AG04449 (cell line): ENCODE results near the gene BCAR1.
"Not testable (repeated sequence)": the region's sequence is repeated elsewhere in the genome, so short reads cannot be mapped to it uniquely, and the experiment has no call there.

Experiments used
- CTCF ChIA-PET: fragments of 350-600 bp; formaldehyde crosslinking; extraction: SDS; loops from one replicate; lab custom pipeline; 2021; ENCODE audit warnings: antibody characterized with exemption; lab: Yijun Ruan, JAX
- POLR2A ChIA-PET: fragments of 400-600, 350-600 bp; formaldehyde crosslinking; extraction: SDS; loops from one replicate; lab custom pipeline; 2020; ENCODE audit warnings: antibody characterized with exemption, inconsistent platforms; lab: Yijun Ruan, JAX
- DNase-seq: peaks from one replicate; pipeline ENCODE4 v3.0.0-alpha.2; 2010; ENCODE audit warnings: low read depth, low spot score
- H3K4me3 ChIP-seq: 2 replicates; pipeline ENCODE4 v1.5.1; 2011; ENCODE audit warnings: low read depth, mild to moderate bottlenecking, control low read depth, low read length
- CTCF ChIP-seq: IDR thresholded peaks from one replicate; pipeline ENCODE4 v1.5.1; 2011; ENCODE audit warnings: mild to moderate bottlenecking, moderate library complexity, low read length, control low read depth, inconsistent platforms; ENCODE audit not compliant: insufficient read depth; ENCODE audit errors: missing control alignments

Gene BCAR1

DNA sequence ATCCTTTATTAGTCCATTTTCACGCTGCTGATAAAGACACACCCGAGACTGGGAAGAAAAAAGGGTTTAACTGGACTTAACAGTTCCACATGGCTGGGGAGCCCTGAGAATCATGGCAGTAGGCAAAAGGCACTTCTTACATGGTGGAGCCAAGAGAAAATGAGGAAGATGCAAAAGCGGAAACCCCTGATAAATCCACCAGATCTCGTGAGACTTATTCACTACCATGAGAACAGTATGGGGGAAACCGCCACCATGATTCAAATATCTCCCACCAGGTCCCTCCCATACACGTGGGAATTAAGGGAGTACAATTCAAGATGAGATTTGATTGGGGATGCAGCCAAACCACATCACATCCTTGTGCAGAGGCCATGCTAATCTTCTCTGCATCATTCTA, 35.0 kb upstream of the BCAR1 start:
- DNase-seq: no peak
- no peak overlapping the region for H3K4me3 ChIP-seq
- no peak for TF ChIP-seq CTCF
- CTCF ChIA-PET: no interaction called here
- POLR2A ChIA-PET: no interaction called here

DNA sequence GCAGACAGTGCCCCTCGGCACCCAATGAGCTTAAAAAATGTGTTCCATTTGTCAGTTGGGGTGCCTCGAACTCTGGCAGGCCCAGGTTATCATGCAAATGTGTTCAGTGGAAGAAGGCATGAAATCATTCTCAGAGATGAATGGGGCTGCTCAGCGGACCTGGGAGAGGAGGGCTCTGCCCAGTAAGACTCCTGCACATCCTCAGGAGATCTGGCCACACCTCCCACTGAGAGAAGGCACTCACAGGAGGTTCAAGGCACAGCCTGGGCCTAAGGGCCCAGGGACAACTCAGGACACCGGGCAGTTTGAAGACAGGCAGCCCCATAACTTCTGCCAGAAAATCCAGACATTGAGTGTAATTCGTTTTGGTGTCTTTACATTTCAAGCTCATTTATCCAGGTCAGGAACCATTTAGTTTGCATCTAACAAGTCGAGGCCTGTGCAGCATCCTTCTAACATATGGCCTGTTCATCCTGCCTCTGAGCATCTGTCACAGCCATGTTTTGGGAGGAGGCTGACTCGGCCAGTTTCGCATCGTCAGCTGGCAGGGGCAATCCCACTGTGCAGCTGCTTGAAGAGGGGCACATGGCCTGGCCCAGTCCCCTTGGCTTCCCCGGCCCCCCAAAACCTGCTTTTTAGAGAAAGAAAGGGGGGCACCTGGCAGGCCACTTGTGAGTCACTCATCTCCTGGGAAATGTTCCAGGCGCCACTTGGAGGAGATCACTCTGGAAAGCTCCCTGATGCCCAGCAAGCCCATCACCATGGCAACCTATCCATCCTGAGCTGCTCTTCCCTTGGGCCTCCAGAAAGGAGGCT, 31.2 kb upstream of the BCAR1 start:
- CTCF ChIA-PET: interaction anchor here (0.8 to 2.3 kb wide), 3 partner anchors 11 to 48 kb away, joined by 3 to 7 read pairs (median 6); no protein-coding TSS in a partner anchor

DNA sequence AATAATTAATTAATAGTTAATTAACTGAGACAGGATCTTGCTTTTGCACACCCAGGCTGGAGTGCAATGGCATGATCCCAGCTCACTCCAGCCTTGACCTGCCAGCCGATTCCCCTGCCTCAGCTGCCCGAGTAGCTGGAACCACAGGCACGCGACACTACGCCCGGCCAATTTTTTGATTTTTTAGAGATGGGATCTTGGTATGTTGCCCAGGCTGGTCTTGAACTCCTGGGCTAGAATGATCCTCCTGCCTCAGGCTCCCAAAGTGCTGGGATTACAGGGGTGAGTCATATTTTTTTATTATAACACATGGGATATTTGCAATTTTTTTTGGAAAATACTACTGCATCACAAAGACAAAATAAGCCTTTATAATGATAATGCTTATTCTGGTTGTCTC, 30.4 kb upstream of the BCAR1 start:
- no peak overlapping the region for H3K4me3 ChIP-seq
- ChIA-PET CTCF (interaction anchor here (1.0 to 2.1 kb wide), 2 partner anchors 9 to 48 kb away, joined by 3 to 8 read pairs; no protein-coding TSS in a partner anchor), POLR2A (interaction anchor here (0.7 kb wide), 1 partner anchor 13 kb away, joined by 3 read pairs; no protein-coding TSS in a partner anchor)
- TF ChIP-seq CTCF: no peak
- DNase-seq: no peak

More for the DNA sequence above, 31.2 kb upstream of the BCAR1 start:
- POLR2A ChIA-PET: interaction anchor here (0.6 to 1.3 kb wide), 2 partner anchors 16 to 147 kb away, joined by 3 read pairs; no protein-coding TSS in a partner anchor
- H3K4me3 ChIP-seq: no peak overlapping the region
- no peak for DNase-seq
- no peak for TF ChIP-seq CTCF

DNA sequence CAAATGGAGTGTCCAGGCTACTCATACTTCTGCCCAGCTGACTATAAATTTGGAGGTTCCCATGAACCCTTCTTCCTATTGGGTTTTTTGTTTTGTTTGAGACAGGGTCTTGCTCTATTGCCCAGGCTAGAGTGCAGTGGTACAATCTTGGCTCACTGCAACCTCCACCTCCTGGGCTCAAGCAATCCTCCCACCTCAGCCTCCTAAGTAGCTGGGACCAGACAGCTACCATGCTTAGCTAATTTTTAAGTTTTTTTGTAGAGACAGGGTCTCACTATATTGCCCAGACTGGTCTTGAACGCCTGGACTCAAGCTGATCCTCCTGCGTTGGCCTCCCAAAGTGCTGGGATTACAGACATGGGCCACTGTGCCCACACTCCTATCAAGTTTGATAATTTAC, 29.6 kb upstream of the BCAR1 start:
- DNase-seq, POLR2A ChIA-PET, H3K4me3 ChIP-seq: not testable (repeated sequence)
- CTCF ChIA-PET: interaction anchor here (1.1 to 2.1 kb wide), 2 partner anchors 47 to 82 kb away, joined by 4 to 8 read pairs; no protein-coding TSS in a partner anchor

- ChIA-PET CTCF (interaction anchor here (1.1 to 2.1 kb wide), 2 partner anchors 47 to 82 kb away, joined by 4 to 8 read pairs; no protein-coding TSS in a partner anchor), POLR2A (no interaction called here)
- TF ChIP-seq CTCF: no peak
- no peak for DNase-seq
- no peak overlapping the region for H3K4me3 ChIP-seq
Measured at GRCh38 chr16:75280331-75280804, 28.9 kb upstream of the BCAR1 start.

DNA sequence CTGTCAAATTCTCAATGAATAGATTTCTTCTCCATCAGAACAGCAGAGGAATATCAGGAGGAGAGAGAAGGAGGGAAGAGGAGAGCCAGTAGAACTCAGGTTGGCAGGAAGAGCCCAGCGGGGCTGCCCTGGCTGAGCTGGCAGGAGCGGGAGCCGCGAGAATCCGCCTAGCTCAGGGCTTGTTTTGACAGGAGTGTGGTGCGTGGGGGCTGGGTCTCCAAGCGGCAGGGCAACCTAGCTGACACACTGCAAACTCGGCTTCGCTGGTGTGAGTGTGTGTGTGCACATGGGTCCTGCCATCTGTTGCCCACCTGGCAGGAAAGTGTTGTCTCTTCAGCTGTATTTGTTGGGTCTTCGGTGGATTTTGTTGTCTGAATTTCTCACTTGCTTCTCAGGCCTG, 27.9 kb upstream of the BCAR1 start:
- H3K4me3 ChIP-seq: no peak overlapping the region
- no peak for DNase-seq
- no peak for TF ChIP-seq CTCF
- POLR2A ChIA-PET: no interaction called here
- CTCF ChIA-PET: interaction anchor here (0.8 kb wide), 1 partner anchor 9 kb away, joined by 3 read pairs; no protein-coding TSS in a partner anchor
